Bone marrow (tissue), 2 donors: Measurements from ENCODE around the gene SCAMP1.
"Not testable (repeated sequence)": the region's sequence is repeated elsewhere in the genome, so short reads cannot be mapped to it uniquely, and the experiment has no call there.

ENCODE experiments used
- DNase-seq, 2 donors: peaks; one replicate each; lab custom pipeline; 2025; lab: John Stamatoyannopoulos, UW

Gene SCAMP1, protein sequence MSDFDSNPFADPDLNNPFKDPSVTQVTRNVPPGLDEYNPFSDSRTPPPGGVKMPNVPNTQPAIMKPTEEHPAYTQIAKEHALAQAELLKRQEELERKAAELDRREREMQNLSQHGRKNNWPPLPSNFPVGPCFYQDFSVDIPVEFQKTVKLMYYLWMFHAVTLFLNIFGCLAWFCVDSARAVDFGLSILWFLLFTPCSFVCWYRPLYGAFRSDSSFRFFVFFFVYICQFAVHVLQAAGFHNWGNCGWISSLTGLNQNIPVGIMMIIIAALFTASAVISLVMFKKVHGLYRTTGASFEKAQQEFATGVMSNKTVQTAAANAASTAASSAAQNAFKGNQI

DNA sequence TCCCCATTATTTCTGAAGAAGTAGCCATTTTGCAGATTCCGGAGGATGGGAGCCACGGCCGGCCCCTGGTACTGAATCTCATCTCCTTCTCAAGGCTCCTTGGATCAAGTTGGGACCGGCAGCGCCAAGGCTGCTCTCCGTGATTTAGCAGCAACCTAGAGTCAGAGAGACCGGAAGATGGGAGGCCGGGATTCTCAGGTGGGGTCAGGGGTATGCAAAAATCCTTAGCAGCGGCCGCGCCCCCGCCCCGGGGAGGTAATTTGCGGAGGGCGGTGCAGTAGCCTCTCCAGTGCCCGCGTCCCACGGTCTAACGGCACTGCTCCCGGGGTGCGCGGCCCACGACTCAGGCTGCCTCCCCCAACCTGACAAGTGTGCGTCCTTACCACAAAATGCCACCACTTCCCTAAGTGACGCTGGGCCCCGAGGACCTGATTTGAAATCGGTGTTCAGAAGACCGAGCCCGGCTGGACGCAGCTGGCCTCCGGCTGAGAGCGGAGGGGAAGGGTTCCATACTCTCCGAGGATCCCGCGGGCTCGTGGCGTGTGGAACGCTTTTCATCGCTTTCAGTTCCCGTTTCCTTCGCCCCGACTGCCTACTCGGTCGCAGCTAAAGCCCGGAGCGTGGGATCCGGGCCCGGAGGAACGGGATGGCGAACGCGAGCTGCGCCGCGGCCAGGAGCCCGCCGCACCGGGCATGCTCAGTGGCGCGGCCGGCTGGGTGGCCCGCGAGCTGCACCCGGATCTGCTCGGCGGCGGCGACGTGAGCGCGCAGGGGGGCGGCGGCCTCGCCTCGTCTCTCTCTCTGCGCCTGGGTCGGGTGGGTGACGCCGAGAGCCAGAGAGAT lies at the start of gene SCAMP1:
TSS of gene SCAMP1 (plus strand) at position 787 of the 843 bp plus-strand sequence. CDS start at position 842, 55 bp downstream.
- DNase-seq: peak; percentile 73 to 78

DNA sequence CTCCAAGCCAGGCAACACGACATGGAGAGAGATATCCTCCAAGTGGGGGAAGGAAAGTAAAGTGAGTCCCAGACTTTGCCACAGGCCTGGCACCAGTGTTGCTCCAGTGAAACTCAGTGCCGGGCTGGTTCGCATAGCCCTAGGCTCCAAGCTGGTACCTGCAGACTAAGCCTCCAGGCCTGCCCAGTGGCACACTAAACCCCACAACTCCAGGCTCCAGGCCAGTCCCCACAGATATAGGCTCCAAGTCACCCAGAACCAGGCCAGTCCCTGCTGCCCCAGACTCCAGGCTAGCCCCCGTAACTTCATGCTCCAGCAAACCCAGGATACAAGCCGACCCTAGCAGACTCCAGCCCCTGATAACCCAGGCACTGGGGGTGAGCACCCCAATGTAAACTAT lies 42.9 kb upstream of the SCAMP1 start:
- DNase-seq: no peak

DNA sequence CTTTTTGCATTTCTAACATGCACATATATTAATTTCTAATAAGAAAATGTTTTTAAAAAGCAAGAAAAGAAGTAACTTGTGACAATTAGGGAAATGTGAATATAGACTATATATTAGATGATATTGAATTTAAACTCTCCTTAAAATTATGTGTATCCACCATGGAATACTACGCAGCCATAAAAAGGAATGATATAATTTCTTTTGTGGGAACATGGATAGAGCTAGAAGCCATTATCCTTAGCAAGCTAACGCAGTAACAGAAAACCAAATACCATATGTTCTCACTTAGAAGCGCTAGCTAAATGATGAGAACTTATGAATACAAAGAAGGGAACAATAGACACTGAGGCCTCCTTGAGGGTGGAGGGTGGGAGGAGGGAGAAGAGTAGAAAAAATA lies 42.1 kb upstream of the SCAMP1 start:
- DNase-seq: no peak

DNA sequence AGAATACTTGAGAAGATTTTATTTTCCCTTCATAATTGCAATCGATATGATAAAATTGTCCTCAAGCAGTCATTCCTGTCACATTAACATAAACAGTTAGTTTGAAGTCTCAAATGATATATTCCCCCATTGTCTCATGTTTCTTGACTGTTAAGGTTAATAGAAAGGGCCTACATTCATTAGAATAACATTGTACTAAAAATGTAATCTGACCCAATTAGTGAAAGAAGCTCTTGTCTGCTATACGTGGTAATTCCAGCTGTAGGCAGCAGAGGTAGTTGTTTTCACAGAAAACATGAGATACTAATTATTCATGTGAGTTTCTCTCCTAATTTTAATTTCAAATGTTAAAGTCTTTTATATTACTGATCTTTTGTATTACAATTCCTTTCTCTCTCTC lies 40.0 kb upstream of the SCAMP1 start:
- peak in 1 of 2 donors; percentile 10 for DNase-seq

DNA sequence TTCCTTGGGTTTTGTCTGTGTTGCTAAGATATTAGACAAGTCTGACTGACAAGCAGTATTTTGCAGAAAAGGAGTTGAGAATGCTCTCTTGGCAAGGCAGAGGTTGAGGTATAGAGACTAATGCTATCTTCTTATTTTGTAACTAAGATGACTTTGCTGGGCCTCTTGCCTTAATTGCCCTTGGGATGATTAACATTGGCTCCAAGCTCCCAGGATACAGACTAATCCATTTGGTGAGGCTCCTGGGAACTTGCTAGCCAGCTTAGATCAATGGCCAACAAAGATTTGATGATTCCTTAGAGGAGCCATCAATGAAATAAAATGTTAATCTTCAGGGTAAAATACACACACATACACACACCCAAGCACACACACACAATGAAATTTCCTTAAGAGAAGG lies 37.2 kb upstream of the SCAMP1 start:
- DNase-seq: no peak

DNA sequence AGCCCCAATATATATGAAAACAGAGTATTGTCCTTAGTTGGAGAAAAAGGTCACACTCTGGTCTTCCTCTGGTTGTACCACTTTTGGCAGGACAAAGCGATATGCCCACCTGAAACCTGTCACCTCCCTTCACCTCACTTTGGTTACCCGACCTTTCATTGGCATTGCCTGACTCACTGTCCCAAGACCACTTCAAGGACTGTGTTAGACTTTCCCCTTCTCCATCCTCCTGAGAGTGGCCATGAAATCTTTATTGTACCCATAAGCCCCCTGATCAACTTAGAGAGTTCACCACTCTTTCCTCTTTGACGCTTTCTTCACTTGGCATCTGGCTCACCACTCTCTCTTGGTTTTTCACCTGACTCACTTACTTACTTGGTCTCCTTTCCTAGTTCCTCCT lies 33.5 kb upstream of the SCAMP1 start:
- DNase-seq: no peak

DNA sequence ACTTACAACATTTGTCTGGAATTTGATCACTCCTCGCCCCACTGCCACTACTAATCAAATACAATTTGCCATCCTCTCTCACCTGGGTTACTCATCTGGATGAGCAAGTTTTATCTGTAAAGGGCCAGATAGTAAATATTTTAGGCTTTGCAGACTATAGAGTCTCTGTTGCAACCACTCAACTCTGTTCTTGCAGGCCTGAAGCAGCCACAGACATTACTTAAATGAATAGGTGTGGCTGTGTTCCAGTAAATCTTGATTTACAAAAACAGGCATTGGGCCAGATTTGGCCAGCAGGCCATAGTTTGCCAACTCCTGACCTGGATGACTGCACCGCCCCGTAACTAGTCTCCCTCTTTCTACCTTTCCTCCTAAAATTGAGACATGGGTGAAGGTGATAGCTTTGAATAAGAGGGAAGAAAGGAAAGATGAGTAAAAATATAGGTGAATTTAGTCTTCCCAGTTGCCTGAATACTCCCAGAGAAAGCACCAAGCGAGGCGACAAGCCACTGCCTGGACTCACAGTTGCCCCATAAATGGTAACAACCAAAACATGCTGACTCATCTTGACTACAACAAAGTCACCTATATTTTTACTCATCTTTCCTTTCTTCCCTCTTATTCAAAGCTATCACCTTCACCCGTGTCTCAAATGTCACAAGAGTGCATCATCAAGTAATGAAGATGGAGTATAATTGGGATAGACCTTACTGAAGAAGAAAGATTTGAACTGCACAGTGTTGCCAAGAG lies 32.5 kb upstream of the SCAMP1 start:
- no peak for DNase-seq

DNA sequence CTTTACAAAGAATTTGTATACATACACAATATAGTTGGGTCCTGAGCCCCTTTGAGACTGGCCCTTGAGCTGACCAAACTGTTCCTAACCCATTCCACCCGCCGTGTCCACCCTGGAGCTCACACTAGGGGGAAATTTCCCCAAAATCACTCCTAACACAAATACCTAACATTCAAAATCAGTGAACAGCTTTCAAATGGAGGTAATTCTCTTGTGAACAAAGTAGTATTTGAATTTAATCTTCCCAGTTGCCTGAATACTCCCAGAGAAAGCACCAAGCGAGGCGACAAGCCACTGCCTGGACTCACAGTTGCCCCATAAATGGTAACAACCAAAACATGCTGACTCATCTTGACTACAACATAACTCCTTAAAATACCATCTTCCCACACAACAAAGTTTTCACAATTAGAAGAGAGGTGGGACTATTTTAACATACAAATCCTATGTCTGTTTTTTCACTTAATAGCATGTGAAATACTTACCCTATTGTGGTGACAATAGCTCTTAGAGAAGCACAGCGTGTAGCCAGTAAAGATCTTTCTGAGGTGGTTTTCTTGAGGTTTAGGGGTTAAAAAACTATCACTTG lies 31.7 kb upstream of the SCAMP1 start:
- no peak for DNase-seq

DNA sequence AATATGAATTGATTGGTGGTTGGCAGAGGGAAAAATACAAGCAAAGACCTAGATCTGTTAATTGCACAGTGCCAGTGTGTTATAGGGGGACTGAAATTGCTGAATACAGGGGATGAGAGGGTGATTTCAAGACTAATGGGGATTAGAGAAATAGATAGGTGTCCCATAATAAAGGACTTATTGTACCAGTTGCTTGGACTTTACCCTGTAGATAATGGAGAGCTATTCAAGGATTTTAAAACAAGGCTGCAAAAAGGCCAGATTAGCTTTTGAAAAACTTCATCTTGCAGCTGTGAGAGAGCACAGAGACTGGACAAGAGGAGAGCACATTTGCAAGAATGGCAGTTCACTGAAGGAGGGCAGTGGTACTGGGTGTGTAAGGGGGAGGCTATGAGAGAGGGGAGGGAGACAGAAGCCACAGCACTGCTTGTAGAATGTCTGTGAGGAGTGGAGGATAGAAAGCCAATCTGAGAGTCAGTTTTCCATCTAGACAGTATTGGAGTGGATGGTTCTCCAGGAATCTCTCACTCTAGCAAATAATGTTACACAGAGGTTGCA lies 28.8 kb upstream of the SCAMP1 start:
- DNase-seq: no peak

DNA sequence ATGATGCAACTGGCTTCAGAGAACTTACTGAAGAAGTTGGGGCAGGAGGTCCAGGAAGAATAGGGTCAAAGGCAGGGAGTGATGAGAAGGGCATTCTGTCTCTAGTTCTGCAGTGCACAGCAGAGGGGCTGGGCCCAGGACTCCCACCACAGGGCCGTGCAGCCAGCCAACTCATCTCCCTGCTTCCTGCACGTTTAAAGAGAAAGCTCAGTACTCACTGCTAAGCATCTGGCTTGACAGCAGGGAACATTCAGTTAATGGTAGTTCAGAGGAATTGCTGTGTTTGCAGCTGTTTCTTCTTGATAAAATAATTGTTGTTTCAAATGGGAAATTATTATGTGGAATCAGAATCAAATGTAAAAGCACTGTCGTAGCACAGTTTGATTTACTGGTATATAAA lies 25.6 kb upstream of the SCAMP1 start:
- DNase-seq: no peak

DNA sequence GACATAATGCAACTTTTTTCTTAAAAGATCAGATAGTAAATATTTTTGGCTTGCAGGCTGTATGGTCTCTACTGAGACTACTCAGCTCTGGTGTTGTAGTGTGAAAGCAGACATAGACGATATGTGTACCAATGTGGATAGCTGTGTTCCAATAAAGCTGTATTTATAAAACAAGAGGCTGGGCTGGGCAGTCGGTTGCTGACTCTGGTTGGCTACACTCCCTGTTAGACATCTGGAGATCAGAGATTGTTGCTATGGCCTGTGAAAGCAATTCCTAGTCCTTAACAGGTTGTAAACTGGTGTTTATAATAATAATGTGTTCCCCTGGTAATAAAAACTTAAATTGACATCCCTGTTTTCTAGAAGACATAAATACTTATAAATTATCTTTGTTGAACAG lies 24.4 kb upstream of the SCAMP1 start:
- no peak for DNase-seq

DNA sequence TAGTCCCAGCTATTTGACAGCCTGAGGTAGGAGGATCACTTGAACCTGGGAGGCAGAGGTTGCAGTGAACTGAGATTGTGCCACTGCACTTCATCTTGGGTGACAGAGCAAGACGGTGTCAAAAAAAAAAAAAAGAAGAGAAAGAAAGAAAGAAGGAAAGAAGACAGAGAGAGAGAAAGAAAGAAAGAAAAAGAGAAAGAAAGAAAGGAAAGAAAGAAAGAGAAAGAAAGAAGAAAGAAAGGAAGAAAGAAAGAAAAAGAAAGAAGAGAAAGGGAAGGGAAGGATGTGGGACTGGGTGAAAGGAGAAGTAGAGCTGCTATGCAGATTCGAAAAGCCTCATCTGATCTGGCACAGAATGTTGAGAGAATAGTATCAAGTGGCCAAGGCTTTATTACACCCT lies 23.7 kb upstream of the SCAMP1 start:
- no peak for DNase-seq

DNA sequence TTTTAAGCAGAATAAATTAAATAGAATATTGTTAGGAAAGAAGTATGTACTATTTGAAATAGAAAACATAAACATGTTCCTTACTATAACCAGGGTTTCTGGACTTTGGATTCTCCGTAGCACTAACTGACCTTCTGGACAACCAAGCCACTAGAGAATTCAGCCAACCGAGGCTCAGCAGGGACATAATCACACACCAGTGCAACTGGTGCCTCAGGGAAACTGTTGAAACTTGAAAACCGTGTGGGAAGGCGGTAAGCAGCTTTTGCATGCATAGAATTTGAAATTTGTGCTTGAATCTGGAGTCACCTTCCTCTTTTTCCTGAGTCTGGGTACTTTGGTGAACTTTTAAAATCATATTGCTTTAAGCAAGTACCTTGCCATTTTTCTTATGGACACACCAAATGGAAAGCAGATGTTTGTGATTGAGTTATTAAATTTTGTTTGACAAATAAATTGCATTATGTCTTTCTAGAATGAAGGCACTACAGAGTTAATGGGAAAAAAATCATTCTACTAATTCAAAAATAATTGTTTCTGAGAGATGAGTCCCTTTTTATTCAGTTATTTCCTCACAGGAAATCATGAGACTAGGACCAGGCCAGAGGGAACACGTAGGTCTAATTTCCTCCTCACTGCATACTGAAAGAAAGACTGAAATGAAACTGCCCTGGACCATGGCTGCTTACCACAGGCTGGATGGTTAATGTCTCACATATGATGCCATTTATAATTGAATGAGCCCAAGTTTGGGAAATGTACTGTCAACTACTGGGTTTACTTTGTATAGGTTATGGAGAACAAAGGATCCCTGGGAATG lies 20.6 kb upstream of the SCAMP1 start:
- DNase-seq: no peak

DNA sequence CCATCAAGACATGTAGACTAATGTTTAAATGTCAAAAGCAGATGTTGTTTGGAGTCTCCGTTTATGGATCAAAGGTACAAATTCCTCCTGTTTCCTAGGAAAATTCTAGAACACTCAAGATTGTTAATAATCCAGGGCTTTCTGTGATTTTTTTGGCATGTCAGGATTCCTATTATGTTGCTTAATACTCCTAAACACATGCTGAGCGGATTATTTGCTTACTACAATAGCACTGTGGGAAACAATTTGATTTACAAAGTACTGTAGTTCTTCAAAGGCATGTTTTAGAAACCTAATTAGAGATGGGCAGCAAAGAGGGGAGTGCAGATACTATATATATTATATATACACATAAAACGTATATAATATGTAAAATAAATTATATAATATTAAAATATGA lies 19.0 kb upstream of the SCAMP1 start:
- no peak for DNase-seq

DNA sequence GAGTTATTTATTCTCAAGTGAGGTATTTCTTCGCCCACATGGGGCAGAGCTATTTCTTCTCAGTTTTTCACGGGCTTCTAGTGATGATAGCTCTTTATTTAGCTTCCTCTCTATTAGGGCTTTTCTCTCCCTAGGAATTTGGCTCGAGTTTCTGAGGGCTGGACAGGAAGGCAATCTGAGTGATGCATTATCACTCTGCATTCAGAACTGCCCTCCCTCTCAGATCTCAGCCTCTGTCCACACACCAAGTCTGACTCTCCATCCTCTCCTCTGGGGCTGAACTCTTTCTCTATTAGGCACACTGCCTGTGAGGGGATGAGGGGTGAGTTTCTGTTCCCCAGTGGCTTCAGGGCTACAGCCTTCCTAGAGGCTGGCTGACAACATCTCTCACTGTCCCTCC lies 14.9 kb upstream of the SCAMP1 start:
- DNase-seq: no peak

DNA sequence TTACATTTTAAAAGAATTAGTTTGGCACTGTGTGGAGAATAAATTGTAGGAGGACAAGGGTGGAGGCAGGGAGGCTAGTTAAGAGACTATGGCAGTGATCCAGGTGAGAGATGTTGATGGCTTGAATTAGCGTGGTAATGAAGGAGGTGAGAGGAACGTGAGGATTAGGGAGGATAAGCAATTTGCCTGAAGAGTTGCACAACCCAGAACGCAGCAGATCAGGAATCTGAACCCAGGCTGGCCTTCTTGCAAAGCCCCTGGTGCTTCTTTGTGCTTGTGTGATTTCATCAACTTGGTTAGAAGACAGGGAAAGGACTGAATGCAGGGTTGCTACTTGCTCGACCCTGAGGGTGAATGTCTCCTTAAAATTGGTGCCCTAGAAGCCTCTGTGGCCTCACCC lies 6.9 kb upstream of the SCAMP1 start:
- no peak for DNase-seq

DNA sequence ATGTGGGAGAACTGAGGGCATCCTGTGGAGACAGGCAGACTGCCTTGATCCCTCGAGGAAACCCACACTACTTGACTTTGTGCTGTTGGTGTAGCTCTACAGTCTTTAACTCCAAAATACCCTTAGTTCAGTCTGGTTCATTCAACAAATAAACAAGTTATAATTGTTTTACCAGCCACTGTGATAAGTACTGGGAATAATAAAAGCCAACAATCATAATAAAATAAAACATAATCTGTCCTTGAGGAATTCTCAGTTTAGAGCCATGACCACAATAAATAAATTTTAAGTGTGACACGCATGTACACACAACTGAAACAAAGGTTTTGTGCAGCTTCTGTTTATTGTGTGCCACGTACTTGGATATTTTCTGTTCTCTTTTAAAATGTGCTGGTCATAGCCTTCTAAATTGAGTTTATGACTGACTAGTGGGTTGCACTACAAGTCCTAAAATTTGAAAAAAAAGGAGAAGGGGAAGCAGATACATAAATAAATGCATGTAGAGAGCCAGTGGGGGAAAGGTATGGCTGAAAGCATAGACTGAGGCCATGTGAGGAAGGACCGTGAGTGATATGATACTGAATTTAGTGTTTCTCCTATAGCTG lies 6.2 kb upstream of the SCAMP1 start:
- DNase-seq: no peak

DNA sequence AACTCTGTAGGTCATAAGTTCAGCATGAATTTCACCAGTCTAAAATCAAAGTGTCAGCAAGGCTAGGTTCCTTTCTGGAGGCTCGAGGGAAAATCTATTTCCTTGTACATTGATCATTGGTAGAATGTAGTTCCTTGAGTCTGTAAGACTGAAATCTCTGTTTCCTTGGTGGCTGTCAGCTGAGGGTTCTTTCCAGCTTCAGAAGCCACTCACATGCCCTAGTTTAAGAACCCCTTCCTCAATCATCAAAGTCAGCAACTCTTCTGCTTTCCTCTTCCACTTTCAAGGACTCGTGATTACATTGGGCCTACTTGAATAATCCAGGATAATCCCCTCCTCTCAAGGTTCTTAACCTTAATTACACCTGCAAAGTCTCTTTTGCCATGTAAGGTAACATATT lies 4.9 kb upstream of the SCAMP1 start:
- no peak for DNase-seq

DNA sequence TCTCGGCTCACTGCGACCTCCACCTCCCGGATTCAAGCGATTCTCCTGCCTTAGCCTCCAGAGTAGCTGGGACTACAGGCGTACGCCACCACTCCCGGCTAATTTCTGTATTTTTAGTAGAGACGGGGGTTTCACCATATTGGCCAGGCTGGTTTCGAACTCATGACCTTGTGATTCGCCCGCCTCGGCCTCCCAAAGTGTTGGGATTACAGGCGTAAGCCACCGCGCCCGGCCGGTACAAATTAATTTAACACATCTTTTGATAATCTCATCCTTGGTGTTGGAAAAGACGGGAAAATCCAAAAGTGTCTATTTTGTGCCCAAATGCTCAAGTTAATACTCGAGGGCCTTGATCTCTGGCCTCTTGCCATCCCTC lies 974 bp upstream of the SCAMP1 start:
- DNase-seq: not testable (repeated sequence)

DNA sequence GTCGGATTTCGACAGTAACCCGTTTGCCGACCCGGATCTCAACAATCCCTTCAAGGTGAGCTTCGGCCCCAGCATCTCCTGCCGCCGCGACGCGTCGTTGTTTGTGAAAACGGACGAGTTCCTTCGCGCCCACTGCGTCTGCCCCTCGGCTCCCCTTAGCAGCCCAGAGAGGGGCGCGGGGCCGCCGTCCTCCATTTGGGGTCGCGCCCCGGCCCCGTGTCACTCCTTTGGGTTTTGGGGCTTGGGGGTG lies 182 bp downstream of the SCAMP1 start:
- DNase-seq: no peak
